Mesenteric fat pad (tissue), 1 donor: ENCODE measurements around the gene TTC31. TPM values are rescaled to one million over a fixed set of nuclear protein-coding genes. Genes with fewer than 3 reads are reported as not detected.
"Not testable (repeated sequence)": the region's sequence is repeated elsewhere in the genome, so short reads cannot be mapped to it uniquely, and the experiment has no call there.

Experiments
- DNase-seq: peaks from one replicate; pipeline ENCODE4 v3.0.0-alpha.2; 2020; ENCODE audit warnings: low spot score
- long read RNA-seq: library from polyadenylated mRNA; unstranded; transcript quantifications from one replicate; pipeline ENCODE4 v2.0.0, GENCODE V29; 2020
- total RNA-seq: library from RNA; stranded (reverse); fragmentation: NEBNext Ultra II Directional; extraction: Animal tissue kit (Norgen Biotek cat#: 25700); gene quantifications from one replicate; pipeline ENCODE4 v1.2.1, GENCODE V29; 2021
- donor health status: DM: yes; HTN: yes; CAD: no.

The TTC31 gene
- total RNA-seq = 16.8 TPM
- long read RNA-seq, partial matches to known transcripts = 1 of 21 reads
- long read RNA-seq, other reads (novel, unspliced or antisense) = 19 of 21 reads

- peak; percentile 96 for DNase-seq
These were observed at the start of gene TTC31, which contains the start of gene CCDC142 for GRCh38 chr2:74482801-74483674. Gene TTC31, plus strand, starts transcription at chr2:74483081. Its CDS starts 15 bp downstream, at chr2:74483096. Gene CCDC142, minus strand, starts transcription at chr2:74482998. Its CDS starts 161 bp downstream, at chr2:74482837.

DNA sequence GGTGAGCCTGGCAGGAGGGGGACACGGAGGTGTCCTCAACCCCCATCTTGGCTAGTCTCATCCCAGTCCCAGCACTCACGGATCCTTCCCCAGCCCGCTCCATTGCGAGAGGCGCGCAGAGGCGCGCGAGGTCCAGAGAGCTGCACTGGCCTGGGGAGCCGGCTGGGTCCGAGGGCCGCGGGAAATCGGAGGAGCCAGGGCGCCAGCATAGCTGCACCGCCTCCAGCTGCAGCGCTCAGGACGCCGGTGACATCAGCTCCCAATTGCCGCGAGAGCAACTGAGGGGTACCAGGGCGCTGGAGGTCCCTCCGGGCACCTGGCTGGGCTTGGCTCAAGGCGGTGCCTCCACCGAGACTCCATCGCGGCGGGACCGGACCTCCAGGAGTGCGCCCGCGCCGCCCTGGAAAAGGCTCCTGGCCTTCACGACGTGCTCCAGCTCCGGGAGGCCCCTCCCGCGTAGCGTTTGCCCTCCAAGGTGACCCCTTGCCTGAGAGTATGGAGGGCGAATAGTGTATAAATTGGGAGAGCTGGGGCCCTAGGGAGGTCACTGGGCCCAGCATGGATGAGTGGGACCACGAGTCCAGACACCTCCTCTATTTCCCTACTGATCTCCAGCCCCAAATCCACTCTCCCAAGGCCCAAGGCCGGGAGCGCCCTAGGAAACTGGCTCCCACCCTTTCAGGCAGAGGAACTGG, 46.6 kb upstream of the TTC31 start:
- no peak for DNase-seq

- DNase-seq = no peak
These were observed 45.8 kb upstream of the TTC31 start for GRCh38 chr2:74436848-74437695.

GRCh38 chr2:74438248-74438647, 44.6 kb upstream of the TTC31 start:
- no peak for DNase-seq

DNA sequence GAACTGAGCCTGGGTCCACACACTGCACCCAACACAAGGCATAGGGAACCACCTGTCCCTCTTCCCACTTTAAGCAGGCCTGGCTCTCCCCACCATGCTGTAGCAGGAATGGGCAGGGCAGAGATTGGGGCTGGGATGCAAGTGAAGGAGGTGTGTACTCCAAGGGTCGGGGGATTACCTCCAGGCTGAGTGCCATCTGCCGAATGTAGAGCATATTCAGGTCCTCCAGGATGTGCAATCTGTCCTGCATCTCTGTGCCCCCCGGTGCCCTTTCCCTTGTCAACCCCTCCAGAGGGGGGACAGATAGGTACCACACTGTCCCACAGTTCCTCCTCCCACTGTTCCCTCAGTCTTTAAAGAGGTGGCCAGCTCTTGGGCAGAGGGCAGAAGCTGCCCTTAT, 43.5 kb upstream of the TTC31 start:
- no peak for DNase-seq

- no peak for DNase-seq
These were observed 43.0 kb upstream of the TTC31 start for GRCh38 chr2:74439803-74440377.

GRCh38 chr2:74440378-74441169, 42.3 kb upstream of the TTC31 start:
- DNase-seq = peak; percentile 93

- DNase-seq = no peak
These were observed 41.7 kb upstream of the TTC31 start for GRCh38 chr2:74441170-74441689.

DNA sequence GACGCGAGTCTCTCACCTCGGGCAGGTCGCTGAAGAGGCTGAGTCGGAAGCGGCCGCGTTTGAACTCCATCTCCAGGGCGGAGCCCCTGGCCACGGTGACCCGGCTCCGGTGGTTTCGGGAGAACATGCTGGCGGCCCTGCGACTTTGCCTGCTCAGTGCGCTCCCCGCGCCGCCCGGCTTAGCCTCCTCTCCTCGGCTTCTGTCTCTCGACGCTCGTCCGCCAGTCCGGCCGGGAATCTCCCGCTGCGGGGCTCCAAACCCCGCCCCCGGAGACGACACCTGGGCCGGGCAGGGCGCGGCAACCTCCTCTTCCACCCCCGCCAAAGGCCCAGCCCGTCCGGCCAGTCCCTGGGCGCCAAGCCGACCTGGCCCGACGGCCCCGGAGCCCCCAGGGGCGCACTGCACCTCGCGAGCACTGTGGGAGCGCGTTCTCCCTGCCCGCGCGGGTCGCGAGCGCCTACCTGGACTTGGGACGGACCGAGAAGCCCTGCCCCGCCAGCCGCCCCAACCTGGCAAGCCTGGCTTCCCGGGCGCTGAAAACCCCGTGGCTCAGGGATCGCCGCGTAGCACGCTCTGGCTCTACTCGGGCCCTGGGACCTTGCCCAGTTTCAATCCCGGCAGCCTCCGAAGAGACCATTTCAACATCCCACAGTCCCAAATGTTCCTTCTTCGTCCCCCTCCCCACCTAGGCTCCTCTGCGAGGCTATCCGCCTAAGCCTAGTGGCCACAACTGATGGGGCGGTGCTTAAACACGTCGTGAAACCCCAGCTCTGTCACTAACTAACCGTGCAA, 41.0 kb upstream of the TTC31 start, which contains the start of gene RTKN:
RTKN (minus strand) TSS at position 248 of the 793 bp plus-strand sequence; CDS start at position 127, 121 bp downstream.
- peak; percentile 91 for DNase-seq

- not testable (repeated sequence) for DNase-seq
These were observed 40.2 kb upstream of the TTC31 start for GRCh38 chr2:74442483-74443297.

GRCh38 chr2:74444498-74445318, 38.2 kb upstream of the TTC31 start:
- no peak for DNase-seq

GRCh38 chr2:74447230-74447999, 35.5 kb upstream of the TTC31 start:
- DNase-seq = no peak

- no peak for DNase-seq
These were observed 34.1 kb upstream of the TTC31 start for GRCh38 chr2:74448771-74449170.

- no peak for DNase-seq
These were observed 32.2 kb upstream of the TTC31 start for GRCh38 chr2:74450570-74451190.

GRCh38 chr2:74454654-74455511, 28.0 kb upstream of the TTC31 start, which contains the start of gene INO80B:
Gene INO80B, plus strand, starts transcription at chr2:74455087. Its CDS starts 30 bp downstream, at chr2:74455117.
- peak; percentile 96 for DNase-seq
